A549 (cell line): ENCODE results near the gene CRACR2B.

ENCODE experiments used
- CEBPB ChIP-seq, 2 experiments: fragments of >200 bp in 1 of 2; sonication (Bioruptor Twin) in 1 of 2; formaldehyde crosslinking in 1 of 2; IDR thresholded peaks; 2 replicates each; pipeline ENCODE4 v1.6.1; 2012 to 2016
- CHD4 ChIP-seq: fragments of 200-600 bp; sonication (generic); IDR thresholded peaks from 2 replicates; pipeline ENCODE4 v1.6.1; 2016; ENCODE audit warnings: antibody characterized with exemption, mild to moderate bottlenecking, borderline replicate concordance
- JUN ChIP-seq, 2 experiments: fragments of >200 bp; sonication (Bioruptor Twin); formaldehyde crosslinking; IDR thresholded peaks; 2 replicates in 1 of 2; 3 replicates in 1 of 2; pipeline ENCODE4 v1.6.1; 2016 to 2017
- MAZ ChIP-seq: fragments of 150-350 bp; IDR thresholded peaks from 2 replicates; pipeline ENCODE4 v1.6.1; 2014; ENCODE audit warnings: antibody characterized with exemption, low read depth, low read length, borderline replicate concordance
- NR3C1 ChIP-seq: fragments of >200 bp; sonication (Bioruptor Twin); formaldehyde crosslinking; IDR thresholded peaks from 3 replicates; pipeline ENCODE4 v1.6.1; 2017
- PHF8 ChIP-seq: fragments of 200-600 bp; sonication (generic); IDR thresholded peaks from 2 replicates; pipeline ENCODE4 v1.6.1; 2016; ENCODE audit warnings: low read depth, mild to moderate bottlenecking, antibody characterized with exemption, moderate library complexity, borderline replicate concordance
- POLR2A ChIP-seq: IDR thresholded peaks from 2 replicates; pipeline ENCODE4 v1.6.1; 2012; ENCODE audit warnings: mild to moderate bottlenecking, low read length
- SMC3 ChIP-seq: fragments of >200 bp; sonication (Bioruptor Twin); formaldehyde crosslinking; IDR thresholded peaks from 3 replicates; pipeline ENCODE4 v1.6.1; 2018; ENCODE audit warnings: inconsistent platforms
- ZFP36 ChIP-seq: fragments of 450-650 bp; IDR thresholded peaks from 2 replicates; pipeline ENCODE4 v1.6.1; 2014; ENCODE audit warnings: borderline replicate concordance; ENCODE audit not compliant: partially characterized antibody
- TF ChIP-seq, protein P1 (sequence below): fragments of >200 bp; sonication (Bioruptor Twin); formaldehyde crosslinking; IDR thresholded peaks from 3 replicates; pipeline ENCODE4 v1.5.1; 2016

DNA sequence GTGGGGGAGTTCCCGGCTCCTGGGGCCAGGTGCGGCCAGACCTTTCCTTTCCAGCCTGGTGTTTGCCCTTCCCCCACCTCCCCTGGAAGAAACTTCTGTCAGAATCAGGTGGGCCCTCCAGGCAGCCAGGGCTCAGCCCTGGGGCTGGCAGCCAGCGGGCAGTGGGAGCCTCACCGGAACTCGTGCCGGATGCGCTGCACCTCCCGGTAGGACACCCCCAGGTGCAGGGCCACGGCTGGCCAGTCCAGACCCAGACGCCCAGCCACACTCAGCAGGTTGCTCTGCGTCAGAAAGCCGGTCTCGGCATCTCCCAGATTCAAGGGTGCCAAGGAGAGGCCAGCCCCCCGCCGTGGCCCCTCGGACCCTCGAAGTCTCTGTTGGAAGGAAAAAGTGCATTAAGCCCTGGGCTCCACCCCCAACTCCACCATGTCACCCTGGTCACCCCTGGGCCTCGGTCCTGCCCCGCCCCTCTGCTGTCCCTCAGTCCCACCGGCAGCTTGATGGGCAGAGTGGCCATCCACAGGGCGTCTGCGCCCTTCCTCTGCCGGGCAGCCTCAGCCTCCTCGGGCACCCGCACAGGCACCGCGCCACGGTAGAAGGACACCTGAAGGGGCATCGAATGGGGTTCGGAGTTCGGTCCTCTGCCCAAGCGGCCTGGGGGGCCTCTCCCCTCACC, 27.9 kb upstream of the CRACR2B start:
- TF ChIP-seq CHD4 = no peak
- no peak for TF ChIP-seq POLR2A
- TF ChIP-seq, protein P1, sequence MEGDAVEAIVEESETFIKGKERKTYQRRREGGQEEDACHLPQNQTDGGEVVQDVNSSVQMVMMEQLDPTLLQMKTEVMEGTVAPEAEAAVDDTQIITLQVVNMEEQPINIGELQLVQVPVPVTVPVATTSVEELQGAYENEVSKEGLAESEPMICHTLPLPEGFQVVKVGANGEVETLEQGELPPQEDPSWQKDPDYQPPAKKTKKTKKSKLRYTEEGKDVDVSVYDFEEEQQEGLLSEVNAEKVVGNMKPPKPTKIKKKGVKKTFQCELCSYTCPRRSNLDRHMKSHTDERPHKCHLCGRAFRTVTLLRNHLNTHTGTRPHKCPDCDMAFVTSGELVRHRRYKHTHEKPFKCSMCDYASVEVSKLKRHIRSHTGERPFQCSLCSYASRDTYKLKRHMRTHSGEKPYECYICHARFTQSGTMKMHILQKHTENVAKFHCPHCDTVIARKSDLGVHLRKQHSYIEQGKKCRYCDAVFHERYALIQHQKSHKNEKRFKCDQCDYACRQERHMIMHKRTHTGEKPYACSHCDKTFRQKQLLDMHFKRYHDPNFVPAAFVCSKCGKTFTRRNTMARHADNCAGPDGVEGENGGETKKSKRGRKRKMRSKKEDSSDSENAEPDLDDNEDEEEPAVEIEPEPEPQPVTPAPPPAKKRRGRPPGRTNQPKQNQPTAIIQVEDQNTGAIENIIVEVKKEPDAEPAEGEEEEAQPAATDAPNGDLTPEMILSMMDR = no peak
- TF ChIP-seq MAZ = no peak
- TF ChIP-seq ZFP36 = no peak
- TF ChIP-seq PHF8 = no peak
- TF ChIP-seq JUN (IDR thresholded peaks at IDR 0.05) = no peak
- TF ChIP-seq SMC3 = no peak
- TF ChIP-seq CEBPB (IDR thresholded peaks at IDR 0.05) = no peak
- TF ChIP-seq NR3C1 = no peak
